Ishikawa (cell line): Measurements from ENCODE around the gene DOK6.
A peak's percentile ranks its signal among the peaks of the same experiment; 100 is the strongest.

Experiments
- CEBPB ChIP-seq: IDR thresholded peaks from 2 replicates; pipeline ENCODE4 v1.6.1; 2012
- CREB1 ChIP-seq: IDR thresholded peaks from 2 replicates; pipeline ENCODE4 v1.6.1; 2012; ENCODE audit warnings: low read depth
- EGR1 ChIP-seq: IDR thresholded peaks from 2 replicates; pipeline ENCODE4 v1.6.1; 2012
- EP300 ChIP-seq: IDR thresholded peaks from 2 replicates; pipeline ENCODE4 v1.6.1; 2012; ENCODE audit warnings: borderline replicate concordance
- FOXM1 ChIP-seq: IDR thresholded peaks from 2 replicates; pipeline ENCODE4 v1.6.1; 2012; ENCODE audit warnings: low read depth, borderline replicate concordance
- MAX ChIP-seq: IDR thresholded peaks from 2 replicates; pipeline ENCODE4 v1.6.1; 2012
- NFIC ChIP-seq: IDR thresholded peaks from 2 replicates; pipeline ENCODE4 v1.6.1; 2012
- RAD21 ChIP-seq: IDR thresholded peaks from 2 replicates; pipeline ENCODE4 v1.6.1; 2012; ENCODE audit warnings: low read depth
- REST ChIP-seq: IDR thresholded peaks from 2 replicates; pipeline ENCODE4 v1.6.1; 2012; ENCODE audit warnings: low read depth, mild to moderate bottlenecking
- TAF1 ChIP-seq: IDR thresholded peaks from 2 replicates; pipeline ENCODE4 v1.6.1; 2012; ENCODE audit warnings: low read depth, mild to moderate bottlenecking
- TCF12 ChIP-seq: IDR thresholded peaks from 2 replicates; pipeline ENCODE4 v1.6.1; 2012; ENCODE audit warnings: low read depth
- TEAD4 ChIP-seq: IDR thresholded peaks from 2 replicates; pipeline ENCODE4 v1.6.1; 2012
- YY1 ChIP-seq: IDR thresholded peaks from 2 replicates; pipeline ENCODE4 v1.6.1; 2012; ENCODE audit warnings: low read depth
- ZBTB7A ChIP-seq: IDR thresholded peaks from 2 replicates; pipeline ENCODE4 v1.6.1; 2012; ENCODE audit warnings: low read depth
- TF ChIP-seq, protein P1 (sequence below): IDR thresholded peaks from 2 replicates; pipeline ENCODE4 v1.6.1; 2012

Gene DOK6

GRCh38 chr18:69400976-69401225 lies 213 bp downstream of the DOK6 start:
- TF ChIP-seq, protein P1, sequence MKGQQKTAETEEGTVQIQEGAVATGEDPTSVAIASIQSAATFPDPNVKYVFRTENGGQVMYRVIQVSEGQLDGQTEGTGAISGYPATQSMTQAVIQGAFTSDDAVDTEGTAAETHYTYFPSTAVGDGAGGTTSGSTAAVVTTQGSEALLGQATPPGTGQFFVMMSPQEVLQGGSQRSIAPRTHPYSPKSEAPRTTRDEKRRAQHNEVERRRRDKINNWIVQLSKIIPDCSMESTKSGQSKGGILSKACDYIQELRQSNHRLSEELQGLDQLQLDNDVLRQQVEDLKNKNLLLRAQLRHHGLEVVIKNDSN: 0 out of 2 replicates have a peak, but pooled peaks have one; percentile 7
- TF ChIP-seq FOXM1 (no peak), RAD21 (no peak), EP300 (no peak), MAX (no peak), YY1 (no peak), EGR1 (no peak)

- TF ChIP-seq YY1 (0 out of 2 replicates have a peak, but pooled peaks have one; percentile 27), CEBPB (no peak), REST (no peak)
These were observed 711 bp downstream of the DOK6 start for GRCh38 chr18:69401226-69401971.

- TF ChIP-seq FOXM1: no peak
- TF ChIP-seq CREB1: no peak
- TF ChIP-seq EP300: no peak
- no peak for TF ChIP-seq RAD21
These were observed 1.4 kb downstream of the DOK6 start for GRCh38 chr18:69401972-69402532.

DNA sequence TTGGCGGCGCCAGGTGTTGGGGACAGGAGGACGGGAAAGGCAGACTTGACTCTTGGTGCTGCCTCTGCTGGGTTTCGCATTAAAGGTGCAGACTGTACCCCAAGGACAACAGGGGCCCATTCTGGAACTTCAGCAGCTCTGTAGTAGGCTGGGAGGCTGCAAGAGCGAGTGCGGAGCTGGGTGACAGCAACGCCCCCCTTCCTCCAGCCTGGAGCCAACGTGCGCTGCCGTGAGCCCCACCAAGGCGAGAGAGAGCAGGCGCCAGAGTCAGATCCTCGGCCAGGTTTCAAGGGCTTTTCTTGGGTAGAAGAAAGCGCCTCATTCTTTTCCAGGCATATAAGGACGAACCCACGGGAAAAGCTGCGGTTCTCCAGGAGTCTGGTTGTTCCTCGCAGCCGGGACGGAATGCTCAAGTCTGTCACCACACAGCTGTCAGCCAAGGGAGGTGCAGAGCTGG lies 1.9 kb downstream of the DOK6 start:
- no peak for TF ChIP-seq NFIC
- no peak for TF ChIP-seq ZBTB7A

DNA sequence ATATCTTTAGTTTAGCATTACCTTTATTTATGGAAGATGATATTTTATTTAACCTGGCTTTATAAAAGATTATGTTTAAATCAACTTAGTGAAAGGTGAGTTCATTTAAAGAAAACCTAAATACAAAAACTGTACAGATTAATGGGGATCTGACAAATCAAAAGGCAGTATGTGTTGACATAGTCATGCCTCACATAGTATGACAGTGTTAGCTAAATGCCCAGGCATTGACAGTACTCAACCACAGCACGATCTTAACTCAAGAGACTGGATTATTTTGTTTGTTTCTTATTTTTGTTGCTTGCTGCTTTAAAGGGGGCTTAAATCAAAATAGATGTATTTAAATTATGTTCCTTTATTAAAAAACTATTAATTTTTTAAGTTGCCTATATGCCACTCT lies 7.8 kb downstream of the DOK6 start:
- TF ChIP-seq EP300 (no peak), NFIC (no peak), MAX (no peak), CREB1 (no peak)

GRCh38 chr18:69411199-69411598 lies 10.5 kb downstream of the DOK6 start:
- TF ChIP-seq TAF1 (no peak), NFIC (peak; percentile 48), ZBTB7A (no peak), TEAD4 (no peak), YY1 (no peak)

DNA sequence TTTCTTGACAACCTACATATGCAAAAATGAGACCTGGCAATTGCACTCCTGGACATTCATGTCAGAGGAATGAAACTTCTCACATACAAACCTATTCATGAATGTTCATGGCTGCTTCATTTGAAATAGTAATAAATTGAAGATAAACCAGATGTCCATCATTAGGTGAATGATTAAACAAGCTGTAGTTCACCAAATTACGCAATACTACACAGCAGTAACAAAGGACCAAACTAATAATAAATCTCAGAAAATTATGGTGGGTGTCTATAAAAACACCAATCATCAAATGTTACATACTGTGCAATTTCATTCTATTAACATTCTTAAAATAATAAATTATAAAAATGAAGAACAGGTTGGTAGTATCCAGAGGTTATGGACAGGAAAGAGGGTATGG lies 13.5 kb downstream of the DOK6 start:
- no peak for TF ChIP-seq TEAD4
- TF ChIP-seq CEBPB: 0 out of 2 replicates have a peak, but pooled peaks have one; percentile 30
- TF ChIP-seq FOXM1: no peak
- no peak for TF ChIP-seq RAD21
- no peak for TF ChIP-seq TCF12
- no peak for TF ChIP-seq EGR1
- TF ChIP-seq MAX: no peak

DNA sequence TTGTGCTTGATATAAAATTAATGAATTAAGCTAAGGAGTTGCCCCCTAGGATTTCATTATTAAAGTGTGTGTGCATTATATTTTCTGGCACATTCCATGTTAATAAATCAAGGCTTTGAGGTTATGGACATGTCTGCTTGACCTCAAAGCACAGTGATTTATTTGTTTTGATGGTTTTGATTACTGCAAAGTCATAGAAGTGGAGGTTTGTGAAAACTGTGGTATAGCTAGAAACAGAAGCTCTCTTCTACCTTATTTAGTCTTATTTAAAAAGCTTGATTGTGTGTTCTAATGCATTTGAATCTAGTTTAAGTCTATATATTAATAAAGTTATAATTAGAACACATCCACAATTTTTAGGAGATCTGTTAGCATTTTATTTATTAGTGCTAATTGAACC lies 32.2 kb downstream of the DOK6 start:
- TF ChIP-seq CEBPB (no peak), MAX (no peak), REST (no peak), TAF1 (no peak)
- TF ChIP-seq, protein P1: no peak
